HTERT RPE-1 (cell line): ENCODE measurements around the gene SSH3.
"Not testable (repeated sequence)": the region's sequence is repeated elsewhere in the genome, so short reads cannot be mapped to it uniquely, and the experiment has no call there.

Experiments used
- in situ Hi-C: fragments of 300-500 bp; cut with MboI; formaldehyde crosslinking; loops from 4 replicates; pipeline ENCODE4 v1.14.3; 2020; ENCODE audit warnings: low sequenced_read_pairs

Gene SSH3

GRCh38 chr11:67309661-67310061 is 6.3 kb downstream of the SSH3 start:
- in situ Hi-C loops, result no loop called here

- in situ Hi-C loops, result no loop called here
Measured at GRCh38 chr11:67310246-67311050, 7.1 kb downstream of the SSH3 start.

GRCh38 chr11:67311051-67311555 is 7.8 kb downstream of the SSH3 start:
- in situ Hi-C loops, result no loop called here

GRCh38 chr11:67311556-67312082 is 8.3 kb downstream of the SSH3 start:
- in situ Hi-C loops, result no loop called here

GRCh38 chr11:67312187-67313021 is 9.1 kb downstream of the SSH3 start:
- in situ Hi-C loops, result no loop called here

- in situ Hi-C loops, result no loop called here
Measured at GRCh38 chr11:67313125-67313890, 10.0 kb downstream of the SSH3 start.

- in situ Hi-C loops, result no loop called here
Measured at GRCh38 chr11:67314218-67314617, 10.9 kb downstream of the SSH3 start.

- in situ Hi-C loops, result no loop called here
Measured at GRCh38 chr11:67315325-67315909, 12.1 kb downstream of the SSH3 start.

GRCh38 chr11:67316882-67317204 is 13.5 kb downstream of the SSH3 start:
- in situ Hi-C loops, result no loop called here

- in situ Hi-C loops, result no loop called here
Measured at GRCh38 chr11:67317205-67317887, 14.0 kb downstream of the SSH3 start.

GRCh38 chr11:67317888-67318555 is 14.7 kb downstream of the SSH3 start:
- in situ Hi-C loops, result no loop called here

GRCh38 chr11:67318876-67319275 is 15.5 kb downstream of the SSH3 start:
- in situ Hi-C loops, result not testable (repeated sequence)

- in situ Hi-C loops, result no loop called here
Measured at GRCh38 chr11:67320011-67320410, 16.7 kb downstream of the SSH3 start.

GRCh38 chr11:67320691-67321090 is 17.4 kb downstream of the SSH3 start:
- in situ Hi-C loops, result no loop called here

GRCh38 chr11:67321313-67321871 is 18.1 kb downstream of the SSH3 start:
- in situ Hi-C loops, result no loop called here

GRCh38 chr11:67322049-67322448 is 18.7 kb downstream of the SSH3 start:
- in situ Hi-C loops, result no loop called here

GRCh38 chr11:67323526-67323925 is 20.2 kb downstream of the SSH3 start:
- in situ Hi-C loops, result no loop called here

GRCh38 chr11:67332081-67332691 is 28.9 kb downstream of the SSH3 start:
- in situ Hi-C loops, result no loop called here

- in situ Hi-C loops, result no loop called here
Measured at GRCh38 chr11:67337257-67337656, 33.9 kb downstream of the SSH3 start.
